ENCODE results near the gene SS18.
A peak's percentile ranks its signal among the peaks of the same experiment; 100 is the strongest.

GRCh38 chr18:26051843-26052242 lies 38.6 kb downstream of the SS18 start:
- peak; percentile 20; the same call in 1 of the 2 replicates for TF ChIP-seq CTCF (conservative IDR thresholded peaks at IDR 0.05; ENCODE audit: low read depth, low read length)
- TF ChIP-seq EZH2 (IDR thresholded peaks at IDR 0.05; ENCODE audit: borderline replicate concordance, low read depth, low read length, poor library complexity, severe bottlenecking): no peak

Data from A673 (cell line).